ENCODE results near the gene P2RX2. TPM values are rescaled to one million over a fixed set of nuclear protein-coding genes. Genes with fewer than 3 reads are reported as not detected.

P2RX2 gene
- total and polyA plus RNA-seq, 2 of the 4 experiments (the other 2 are of a cell fraction), result not detected

DNA sequence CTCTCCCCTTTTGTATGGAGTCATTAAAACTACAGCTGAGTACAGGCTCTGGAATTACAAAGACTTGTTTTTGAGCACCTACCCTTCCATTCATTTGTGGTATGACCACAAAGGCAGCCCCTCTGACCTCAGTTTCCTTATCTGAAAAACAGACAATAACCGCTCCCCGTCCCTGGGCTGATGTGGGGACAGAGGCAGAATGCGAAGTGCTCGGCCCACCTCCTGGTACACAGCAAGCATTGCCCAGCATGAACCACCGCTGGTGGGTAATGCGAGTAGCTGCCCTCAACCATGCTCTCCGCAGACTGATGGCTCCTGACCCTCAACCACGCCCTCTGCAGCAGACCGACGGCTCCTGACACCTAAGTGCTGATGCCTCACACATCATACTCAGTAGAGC is 22.4 kb downstream of the P2RX2 start:
- CTCF ChIA-PET, result no interaction called here
- dilution Hi-C loops (cut with HindIII; ENCODE audit: low sequenced_read_pairs, unreplicated experiment), result no loop called here

More for the DNA sequence above, 22.4 kb downstream of the P2RX2 start:
- no peak overlapping the region for H3K56ac ChIP-seq (ENCODE audit: extremely low read depth, insufficient read depth, low read length)
- H3K4me1 ChIP-seq (ENCODE audit: control insufficient read depth, insufficient read depth, low read length), result no peaks in the 10 kb centered on the region
- intact Hi-C loops (cut with micrococcal nuclease) (no loop called here), in situ Hi-C loops (cut with MboI; ENCODE audit: low sequenced_read_pairs) (no loop called here)
- H3K14ac ChIP-seq (replicated peaks; ENCODE audit: low read depth, low read length), result no peak overlapping the region
- no peak overlapping the region for H4K5ac ChIP-seq (ENCODE audit: low read depth, low read length)
- no peak overlapping the region for H3K4ac ChIP-seq (ENCODE audit: low read depth, low read length)
- no peak overlapping the region for H3K9ac ChIP-seq (ENCODE audit: low read depth, low read length)
- H2AK5ac ChIP-seq (ENCODE audit: low read depth, low read length), result no peak overlapping the region
- no peak overlapping the region for H2BK15ac ChIP-seq (ENCODE audit: low read depth, low read length)
- POLR2A ChIA-PET (ENCODE audit: unreplicated experiment), result no interaction called here
- no peak overlapping the region for H2BK5ac ChIP-seq (ENCODE audit: low read depth, low read length, poor library complexity, severe bottlenecking)
- DNase-seq (no peak), ATAC-seq (ENCODE audit: low read depth) (no peak)
- no peak for TF ChIP-seq MAZ (IDR thresholded peaks at IDR 0.05; ENCODE audit: borderline replicate concordance, low read depth, low read length)
- TF ChIP-seq, protein P1, sequence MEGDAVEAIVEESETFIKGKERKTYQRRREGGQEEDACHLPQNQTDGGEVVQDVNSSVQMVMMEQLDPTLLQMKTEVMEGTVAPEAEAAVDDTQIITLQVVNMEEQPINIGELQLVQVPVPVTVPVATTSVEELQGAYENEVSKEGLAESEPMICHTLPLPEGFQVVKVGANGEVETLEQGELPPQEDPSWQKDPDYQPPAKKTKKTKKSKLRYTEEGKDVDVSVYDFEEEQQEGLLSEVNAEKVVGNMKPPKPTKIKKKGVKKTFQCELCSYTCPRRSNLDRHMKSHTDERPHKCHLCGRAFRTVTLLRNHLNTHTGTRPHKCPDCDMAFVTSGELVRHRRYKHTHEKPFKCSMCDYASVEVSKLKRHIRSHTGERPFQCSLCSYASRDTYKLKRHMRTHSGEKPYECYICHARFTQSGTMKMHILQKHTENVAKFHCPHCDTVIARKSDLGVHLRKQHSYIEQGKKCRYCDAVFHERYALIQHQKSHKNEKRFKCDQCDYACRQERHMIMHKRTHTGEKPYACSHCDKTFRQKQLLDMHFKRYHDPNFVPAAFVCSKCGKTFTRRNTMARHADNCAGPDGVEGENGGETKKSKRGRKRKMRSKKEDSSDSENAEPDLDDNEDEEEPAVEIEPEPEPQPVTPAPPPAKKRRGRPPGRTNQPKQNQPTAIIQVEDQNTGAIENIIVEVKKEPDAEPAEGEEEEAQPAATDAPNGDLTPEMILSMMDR (conservative IDR thresholded peaks at IDR 0.05; ENCODE audit: low read depth, low read length), result no peak
- TF ChIP-seq, protein P2, sequence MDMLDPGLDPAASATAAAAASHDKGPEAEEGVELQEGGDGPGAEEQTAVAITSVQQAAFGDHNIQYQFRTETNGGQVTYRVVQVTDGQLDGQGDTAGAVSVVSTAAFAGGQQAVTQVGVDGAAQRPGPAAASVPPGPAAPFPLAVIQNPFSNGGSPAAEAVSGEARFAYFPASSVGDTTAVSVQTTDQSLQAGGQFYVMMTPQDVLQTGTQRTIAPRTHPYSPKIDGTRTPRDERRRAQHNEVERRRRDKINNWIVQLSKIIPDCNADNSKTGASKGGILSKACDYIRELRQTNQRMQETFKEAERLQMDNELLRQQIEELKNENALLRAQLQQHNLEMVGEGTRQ (IDR thresholded peaks at IDR 0.05; ENCODE audit: low read depth, low read length), result no peak
- no peak for TF ChIP-seq FOS (IDR thresholded peaks at IDR 0.05; ENCODE audit: low read depth, low read length)
- no peak for TF ChIP-seq POLR2A (IDR thresholded peaks at IDR 0.05; ENCODE audit: low read depth, low read length)
- TF ChIP-seq, protein P3, sequence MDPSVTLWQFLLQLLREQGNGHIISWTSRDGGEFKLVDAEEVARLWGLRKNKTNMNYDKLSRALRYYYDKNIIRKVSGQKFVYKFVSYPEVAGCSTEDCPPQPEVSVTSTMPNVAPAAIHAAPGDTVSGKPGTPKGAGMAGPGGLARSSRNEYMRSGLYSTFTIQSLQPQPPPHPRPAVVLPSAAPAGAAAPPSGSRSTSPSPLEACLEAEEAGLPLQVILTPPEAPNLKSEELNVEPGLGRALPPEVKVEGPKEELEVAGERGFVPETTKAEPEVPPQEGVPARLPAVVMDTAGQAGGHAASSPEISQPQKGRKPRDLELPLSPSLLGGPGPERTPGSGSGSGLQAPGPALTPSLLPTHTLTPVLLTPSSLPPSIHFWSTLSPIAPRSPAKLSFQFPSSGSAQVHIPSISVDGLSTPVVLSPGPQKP (IDR thresholded peaks at IDR 0.05; ENCODE audit: borderline replicate concordance, low read depth, low read length), result no peak
- no peak overlapping the region for H2BK20ac ChIP-seq (ENCODE audit: low read depth, low read length)
- peaks cover 7% of the 10 kb centered on the region; the same call in 1 of the 2 replicates for H4K20me1 ChIP-seq (ENCODE audit: insufficient read depth, low read length)
- no peak overlapping the region for H2BK120ac ChIP-seq (ENCODE audit: low read depth, low read length)
- H2AFZ ChIP-seq (replicated peaks; ENCODE audit: low read length, poor library complexity), result no peak overlapping the region
- H3K23ac ChIP-seq (ENCODE audit: low read depth, low read length), result no peak overlapping the region
- no peaks in the 10 kb centered on the region for H3K9me1 ChIP-seq (ENCODE audit: insufficient read depth, low read length)
- no TSS peak for BruUV-seq (replicated peaks)
- no peaks in the 10 kb centered on the region for H3K9me3 ChIP-seq (ENCODE audit: control insufficient read depth, insufficient read depth, low read length)
- H3K4me3 ChIP-seq (ENCODE audit: insufficient read depth, low read depth, low read length), result no peak overlapping the region
- peaks cover 30% of the 10 kb centered on the region for H3K36me3 ChIP-seq (ENCODE audit: control insufficient read depth, insufficient read depth, low read length)
- no peak overlapping the region for H2AK9ac ChIP-seq (replicated peaks; ENCODE audit: low read depth, low read length, poor library complexity)
- no peak overlapping the region for H4K8ac ChIP-seq (ENCODE audit: low read depth in 2 of 2, low read length in 2 of 2)
- H3K79me1 ChIP-seq (ENCODE audit: low read depth in 1 of 2, low read length in 2 of 2), result no peaks in the 10 kb centered on the region
- no peak overlapping the region for H4K91ac ChIP-seq (ENCODE audit: insufficient read depth, low read depth, low read length)
- no peaks in the 10 kb centered on the region for H3K27me3 ChIP-seq (ENCODE audit: control insufficient read depth, insufficient read depth, low read length)
- no peak overlapping the region for H3K4me2 ChIP-seq (ENCODE audit: low read depth, low read length)
- no peak overlapping the region for H3K18ac ChIP-seq (ENCODE audit: low read depth, low read length)
- 86% methylated on average over 9 of the region's 10 CpGs; no CpG with 5 or more reads in 1 of the 2 experiments for WGBS, 2 experiments (ENCODE audit: extremely low coverage in 2 of 2, insufficient read length in 1 of 2)
- H3K27ac ChIP-seq (ENCODE audit: insufficient read depth, low read length), result no peak overlapping the region

All from IMR-90 (cell line).